HG02642 (cell line): Measurements from ENCODE around the gene ZNF18.
"Not testable (repeated sequence)": the region's sequence is repeated elsewhere in the genome, so short reads cannot be mapped to it uniquely, and the experiment has no call there.

Experiments
- ATAC-seq: cut with Tn5 transposase; IDR thresholded peaks from one replicate; pipeline ENCODE4 v1.9.1; 2021; ENCODE audit warnings: mild to moderate bottlenecking; ENCODE audit not compliant: unreplicated experiment, poor library complexity

ZNF18 gene

DNA sequence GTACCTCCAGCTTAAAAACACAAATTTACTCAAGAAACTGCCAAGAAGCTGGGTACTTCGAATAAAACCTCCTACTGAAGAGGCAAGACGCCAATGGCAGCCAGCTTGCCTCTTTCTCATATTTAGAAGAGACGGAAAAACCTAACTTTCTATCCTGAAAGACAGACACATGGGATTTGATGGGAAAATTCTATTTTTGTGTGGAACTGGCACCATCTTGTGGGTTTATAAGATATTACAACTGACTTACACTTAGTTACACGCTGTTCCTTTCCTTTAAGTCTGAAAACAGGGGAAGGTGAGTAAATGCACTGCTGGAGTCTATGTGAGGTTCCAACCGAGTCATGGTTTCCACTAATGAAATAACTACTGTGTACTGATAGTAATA, 10.3 kb downstream of the ZNF18 start:
- ATAC-seq = no peak

DNA sequence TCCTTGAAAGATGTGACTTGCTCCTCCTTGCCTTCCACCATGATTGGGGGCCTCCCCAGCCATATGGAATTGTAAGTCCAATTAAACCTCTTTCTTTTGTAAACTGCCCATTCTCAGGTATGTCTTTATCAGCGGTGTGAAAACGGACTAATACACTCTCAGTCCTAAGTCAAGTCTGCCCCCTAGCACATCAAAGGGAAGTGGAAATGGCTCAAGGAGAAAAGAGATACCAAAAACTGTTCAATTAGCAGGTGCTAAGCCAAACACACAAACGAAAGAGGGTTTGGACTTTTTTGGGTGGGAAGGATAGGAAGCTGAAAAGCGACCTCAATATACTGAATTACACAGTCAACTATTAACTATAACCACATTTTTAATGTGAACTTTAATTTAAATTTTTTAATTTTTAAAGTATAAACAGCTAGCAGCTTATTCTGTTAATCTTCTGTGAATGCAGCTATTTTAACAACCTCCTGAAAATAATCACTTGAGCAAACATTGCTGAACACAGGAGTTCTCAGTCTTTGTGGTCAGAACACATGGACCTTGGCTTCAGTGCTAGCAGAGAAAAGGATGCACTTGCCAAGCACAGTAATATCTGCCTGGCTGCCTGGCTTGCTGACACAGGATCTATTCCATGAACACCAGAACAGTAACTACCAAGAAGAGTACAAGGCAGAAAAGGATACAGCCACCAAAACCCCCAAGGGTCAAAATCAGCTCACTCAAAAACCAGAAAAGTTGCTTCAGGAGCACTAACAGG, 10.9 kb downstream of the ZNF18 start:
- ATAC-seq = no peak

DNA sequence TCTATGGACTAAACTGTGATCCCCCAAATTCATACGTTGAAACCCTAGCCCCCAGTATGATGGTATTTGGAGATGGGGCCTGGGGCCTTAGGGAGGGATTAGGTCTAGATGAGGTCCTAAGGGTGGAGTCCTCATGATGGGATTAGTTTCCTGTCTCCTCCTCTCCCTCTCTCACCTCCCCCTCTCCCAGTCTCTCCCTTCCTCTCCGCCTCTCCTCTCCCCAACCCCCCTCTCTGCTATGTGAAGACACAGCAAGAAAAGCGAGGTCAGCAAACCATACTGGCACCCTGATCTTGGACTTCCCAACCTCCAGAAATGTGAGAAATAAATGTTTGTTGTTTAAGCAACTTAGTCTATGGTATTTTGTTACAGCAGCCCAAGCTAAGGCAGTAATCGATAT, 15.4 kb downstream of the ZNF18 start:
- no peak for ATAC-seq

DNA sequence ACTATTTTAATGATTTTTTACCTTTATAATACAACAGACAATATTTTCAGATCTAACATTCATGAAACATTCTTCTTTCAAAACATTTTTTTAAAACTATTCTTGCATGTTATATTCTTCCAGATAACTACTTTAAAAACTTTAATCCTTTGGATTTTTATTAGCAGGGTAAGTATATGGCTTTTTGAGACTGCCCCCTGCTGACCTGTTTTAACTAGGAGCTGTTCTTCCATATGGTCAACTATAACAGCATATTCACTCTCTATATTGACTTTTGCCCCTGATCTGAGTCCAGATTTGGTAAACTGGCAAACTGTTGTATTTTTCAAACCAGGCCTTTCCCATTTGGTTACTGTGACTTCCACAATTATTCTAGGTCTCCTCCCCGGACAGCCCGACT, 16.5 kb downstream of the ZNF18 start:
- no peak for ATAC-seq

DNA sequence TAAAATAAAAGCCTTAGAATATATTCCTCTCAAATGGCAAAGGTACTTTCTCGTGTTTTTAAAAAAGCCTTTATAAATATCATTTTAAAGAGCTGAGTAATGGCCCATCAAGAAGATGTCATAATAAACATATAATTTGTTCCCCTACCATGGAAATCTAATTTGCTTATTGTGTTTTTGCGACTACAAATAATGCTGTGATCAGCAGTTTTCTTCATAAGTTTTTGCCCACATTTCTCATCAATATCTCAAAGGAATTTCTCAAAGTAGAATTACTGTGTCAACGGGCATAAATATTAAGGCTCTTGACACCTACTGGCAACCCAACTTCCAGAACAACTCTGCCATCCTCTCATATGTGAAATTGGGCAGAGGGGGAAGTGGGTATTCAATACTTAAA, 17.5 kb downstream of the ZNF18 start:
- ATAC-seq = no peak

DNA sequence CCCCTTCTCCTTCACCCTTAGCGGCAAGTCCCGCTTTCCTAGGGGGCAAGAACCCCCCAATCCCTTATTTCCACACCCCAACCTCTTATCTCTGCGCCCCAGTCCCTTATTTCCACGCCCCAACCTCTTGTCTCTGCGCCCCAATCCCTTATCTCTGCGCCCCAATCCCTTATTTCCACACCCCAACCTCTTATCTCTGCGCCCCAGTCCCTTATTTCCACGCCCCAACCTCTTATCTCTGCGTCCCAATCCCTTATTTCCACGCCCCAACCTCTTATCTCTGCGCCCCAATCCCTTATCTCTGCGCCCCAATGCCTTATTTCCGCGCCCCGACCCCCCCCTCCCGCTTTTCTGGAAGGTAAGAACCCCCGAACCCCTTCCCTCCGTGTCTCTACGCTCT, 24.5 kb downstream of the ZNF18 start:
- ATAC-seq = not testable (repeated sequence)

DNA sequence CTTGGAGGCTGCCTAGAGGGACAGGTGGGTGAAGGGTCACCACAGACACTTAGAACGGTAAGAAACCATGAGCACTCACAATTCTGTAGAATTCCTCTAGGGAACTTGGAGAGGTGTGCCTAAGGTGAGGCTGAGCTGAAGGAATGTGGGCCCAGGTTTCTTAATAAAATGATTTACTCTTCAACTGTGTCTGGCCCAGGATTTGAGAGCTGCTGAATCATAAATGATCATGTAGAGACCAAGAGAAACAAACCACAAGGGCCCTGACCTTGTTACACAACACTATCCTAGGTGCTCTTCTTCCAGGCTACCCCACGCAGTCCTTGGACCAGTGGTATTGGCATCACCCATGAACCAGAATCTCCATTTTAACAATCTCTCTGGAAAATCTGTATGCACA, 27.7 kb downstream of the ZNF18 start:
- ATAC-seq = no peak

DNA sequence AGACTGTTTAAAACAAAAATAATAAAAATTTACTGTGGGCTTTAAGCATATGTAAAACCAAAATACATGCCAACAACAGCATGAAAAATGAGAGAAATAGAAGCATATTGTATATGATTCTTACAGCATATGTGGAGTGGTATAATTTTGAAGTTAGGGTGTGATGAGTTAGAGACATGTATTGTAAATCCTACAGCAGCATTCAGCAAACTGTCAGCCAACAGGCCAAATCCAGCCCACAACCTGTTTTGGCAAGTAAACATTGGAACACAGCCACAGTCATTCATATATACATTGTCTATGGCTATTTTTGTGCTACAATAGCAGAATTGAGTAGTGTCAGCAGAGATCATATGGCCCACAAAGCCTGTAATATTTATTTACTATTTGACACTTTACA, 42.3 kb downstream of the ZNF18 start:
- ATAC-seq = no peak

DNA sequence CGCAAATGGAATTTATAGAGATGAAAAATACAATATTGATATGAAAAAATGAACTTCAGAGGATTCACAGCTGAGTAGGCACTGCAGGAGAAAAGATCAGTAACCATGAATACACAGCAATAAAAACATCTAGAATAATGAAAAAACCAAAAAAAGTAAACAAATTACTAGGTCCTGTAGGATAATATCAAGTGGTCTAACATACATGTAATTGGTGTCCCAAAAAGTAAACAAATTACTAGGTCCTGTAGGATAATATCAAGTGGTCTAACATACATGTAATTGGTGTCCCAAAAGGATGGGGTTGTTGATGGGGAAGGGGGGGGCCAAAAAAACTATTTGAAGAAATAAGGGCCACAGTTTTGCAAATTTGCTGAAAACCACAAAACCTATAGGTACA, 43.4 kb downstream of the ZNF18 start:
- ATAC-seq = no peak

DNA sequence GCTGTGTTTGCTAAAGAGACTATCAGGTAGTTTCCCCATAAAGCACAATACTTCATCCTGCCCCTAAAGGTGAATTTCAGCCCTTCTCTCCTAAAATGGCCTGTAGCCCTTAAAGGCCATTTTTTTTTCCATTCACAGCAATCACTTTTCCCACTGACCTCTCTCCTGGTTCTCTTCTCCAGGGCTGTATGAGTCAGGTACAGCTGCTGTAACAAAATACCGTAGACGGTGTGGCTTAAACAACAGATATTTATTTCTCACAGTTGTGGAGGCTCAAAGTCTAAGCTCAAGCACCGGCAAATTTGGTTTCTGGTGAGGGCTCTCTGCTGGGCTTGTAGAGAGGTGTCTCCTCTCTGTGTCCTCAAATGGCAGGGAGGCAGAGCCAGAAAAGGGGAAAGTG, 44.7 kb downstream of the ZNF18 start:
- no peak for ATAC-seq

DNA sequence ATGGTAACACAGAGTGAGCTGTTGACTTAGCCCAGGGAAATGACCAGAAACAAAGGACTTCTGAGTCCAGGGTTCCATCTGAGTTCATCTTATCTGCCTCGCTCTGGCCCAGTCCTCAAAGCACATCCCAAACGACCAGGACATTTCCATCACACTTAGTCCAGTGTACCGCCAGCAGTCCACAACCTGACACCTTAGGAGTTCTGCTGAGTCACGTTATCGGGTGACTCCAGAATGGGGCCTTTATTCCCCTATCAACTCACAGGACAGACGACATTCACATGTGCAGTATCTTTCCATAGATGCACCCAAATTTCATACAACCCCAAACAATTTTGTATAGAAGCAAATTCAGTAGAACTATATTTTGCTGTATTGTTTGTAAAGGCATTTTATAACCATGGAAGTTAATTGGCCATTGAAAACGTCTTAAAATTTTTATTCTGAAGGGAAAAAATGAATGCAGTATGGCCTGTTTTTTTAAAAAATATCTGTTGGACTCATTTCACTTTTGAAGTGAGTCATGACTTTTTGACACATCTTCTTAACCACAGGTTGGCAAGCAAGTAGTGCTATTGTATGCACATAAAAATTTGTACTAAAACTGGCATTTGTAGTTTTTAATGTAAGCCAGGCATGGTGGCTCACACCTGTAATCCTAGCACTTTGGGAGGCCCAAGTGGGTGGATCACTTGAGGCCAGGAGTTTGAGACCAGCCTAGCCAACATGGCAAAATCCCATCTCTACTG, 46.3 kb downstream of the ZNF18 start:
- no peak for ATAC-seq

DNA sequence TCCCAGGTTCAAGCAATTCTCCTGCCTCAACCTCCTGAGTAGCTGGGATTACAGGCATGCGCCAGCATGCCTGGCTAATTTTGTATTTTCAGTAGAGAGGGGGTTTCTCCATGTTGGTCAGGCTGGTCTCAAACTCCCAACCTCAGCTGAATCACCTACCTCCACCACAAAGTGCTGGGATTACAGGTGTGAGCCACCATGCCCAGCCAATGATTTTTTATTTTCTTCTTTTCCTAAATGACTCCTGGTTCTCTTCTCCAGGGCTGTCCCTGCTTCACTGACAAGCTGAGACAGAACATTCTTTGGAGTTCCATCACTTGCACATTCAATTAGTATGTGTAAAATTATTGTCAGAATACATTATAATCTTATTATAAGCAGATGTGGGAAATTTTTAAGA, 47.7 kb downstream of the ZNF18 start:
- not testable (repeated sequence) for ATAC-seq

DNA sequence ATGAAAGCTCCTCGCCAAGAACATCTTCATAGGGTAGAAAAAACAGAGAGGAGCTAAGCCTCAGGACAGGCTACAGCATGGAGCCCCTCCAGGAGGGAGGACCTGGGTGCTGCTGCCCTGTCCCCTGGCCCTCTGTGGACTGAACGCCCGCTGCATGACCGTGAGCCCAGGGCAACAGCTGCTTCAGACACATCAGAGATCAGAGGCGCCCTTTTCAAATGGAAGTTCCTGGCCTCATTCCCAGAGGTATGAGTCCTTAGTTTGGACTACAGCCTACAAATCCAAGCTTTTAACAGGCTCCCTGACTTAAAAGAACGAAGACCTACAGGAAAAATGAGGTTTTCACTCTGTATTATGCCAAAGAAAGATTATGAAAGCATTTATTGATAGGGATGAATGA, 48.5 kb downstream of the ZNF18 start:
- no peak for ATAC-seq

DNA sequence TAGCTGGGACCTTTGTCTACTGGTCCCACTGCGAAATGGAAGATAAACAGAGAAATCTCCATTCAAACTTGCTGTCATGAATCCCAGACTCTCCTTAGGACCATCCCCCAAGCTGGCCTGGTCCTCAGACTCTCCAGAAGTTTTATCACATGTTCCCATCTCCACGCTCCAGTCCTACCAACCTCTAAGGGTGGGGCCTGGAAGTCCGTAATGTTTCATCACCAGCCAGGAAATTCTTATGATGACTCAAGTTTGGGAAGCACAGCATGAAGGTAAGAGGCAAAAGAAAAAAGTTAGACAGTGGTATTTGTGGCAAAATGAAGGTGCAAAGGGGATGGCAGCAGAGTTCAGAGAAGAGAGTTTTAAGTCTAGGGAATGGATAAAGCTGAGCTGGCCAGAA, 52.7 kb downstream of the ZNF18 start:
- no peak for ATAC-seq

DNA sequence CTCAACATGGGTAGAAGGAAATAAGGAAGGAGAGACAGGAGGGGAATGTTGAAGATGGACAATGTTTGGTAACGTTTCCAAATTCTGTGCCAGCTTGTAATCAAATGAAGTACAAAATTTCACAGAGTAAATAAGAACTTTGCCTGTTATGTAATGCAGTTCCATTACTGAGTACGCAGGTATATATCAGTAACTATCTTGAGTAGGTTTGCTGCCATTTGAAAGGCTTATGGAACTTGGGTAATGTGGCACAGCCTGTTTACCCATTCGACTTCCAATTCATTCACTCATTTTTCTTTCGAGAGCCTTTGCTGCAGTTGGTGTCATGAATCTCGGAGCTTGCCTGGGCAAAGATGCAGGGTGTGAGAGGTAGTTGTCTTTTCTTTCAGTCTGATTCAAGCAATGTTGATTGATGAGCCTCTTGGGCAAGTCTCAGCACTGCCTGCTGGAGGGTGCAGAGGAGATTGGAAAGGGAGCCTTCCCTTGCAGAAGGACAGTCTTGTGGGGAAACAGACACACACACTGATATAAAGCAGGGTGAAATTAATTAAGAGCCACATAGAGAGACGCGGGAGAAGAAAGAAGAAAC, 53.4 kb downstream of the ZNF18 start:
- no peak for ATAC-seq

DNA sequence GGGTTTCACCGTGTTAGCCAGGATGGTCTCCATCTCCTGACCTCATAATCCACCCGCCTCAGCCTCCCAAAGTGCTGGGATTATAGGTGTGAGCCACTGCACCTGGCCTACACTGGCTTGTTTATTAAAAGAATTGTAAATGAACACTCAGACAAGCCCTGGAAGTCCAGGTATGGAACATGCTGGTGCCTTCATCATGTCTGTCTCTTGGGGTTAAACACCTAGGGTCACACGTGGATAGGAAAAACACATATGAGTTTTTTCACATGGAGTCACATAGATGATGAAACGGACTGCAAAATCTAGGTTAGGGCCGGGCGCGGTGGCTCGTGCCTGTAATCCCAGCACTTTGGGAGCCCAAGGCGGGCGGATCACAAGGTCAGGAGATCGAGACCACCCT, 54.2 kb downstream of the ZNF18 start:
- not testable (repeated sequence) for ATAC-seq

DNA sequence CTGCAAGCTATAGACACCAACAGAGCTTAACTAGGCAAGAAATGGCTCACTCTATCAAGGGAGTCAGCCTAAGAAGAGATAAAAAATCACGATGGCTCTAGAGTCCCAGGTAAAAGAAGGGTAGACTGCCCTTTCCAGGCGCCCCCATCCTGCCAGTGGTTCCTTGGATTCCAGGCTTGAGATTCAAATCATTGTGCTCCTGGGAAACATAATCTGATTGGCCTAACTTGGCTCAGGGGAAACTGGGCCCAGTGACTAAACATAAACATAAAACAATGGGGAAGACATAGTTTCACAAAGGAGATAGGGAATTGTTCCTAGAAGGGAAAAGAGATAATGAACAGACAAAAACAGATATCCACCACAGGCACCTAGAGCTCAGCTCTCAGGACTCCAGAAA, 56.4 kb downstream of the ZNF18 start:
- ATAC-seq = no peak

DNA sequence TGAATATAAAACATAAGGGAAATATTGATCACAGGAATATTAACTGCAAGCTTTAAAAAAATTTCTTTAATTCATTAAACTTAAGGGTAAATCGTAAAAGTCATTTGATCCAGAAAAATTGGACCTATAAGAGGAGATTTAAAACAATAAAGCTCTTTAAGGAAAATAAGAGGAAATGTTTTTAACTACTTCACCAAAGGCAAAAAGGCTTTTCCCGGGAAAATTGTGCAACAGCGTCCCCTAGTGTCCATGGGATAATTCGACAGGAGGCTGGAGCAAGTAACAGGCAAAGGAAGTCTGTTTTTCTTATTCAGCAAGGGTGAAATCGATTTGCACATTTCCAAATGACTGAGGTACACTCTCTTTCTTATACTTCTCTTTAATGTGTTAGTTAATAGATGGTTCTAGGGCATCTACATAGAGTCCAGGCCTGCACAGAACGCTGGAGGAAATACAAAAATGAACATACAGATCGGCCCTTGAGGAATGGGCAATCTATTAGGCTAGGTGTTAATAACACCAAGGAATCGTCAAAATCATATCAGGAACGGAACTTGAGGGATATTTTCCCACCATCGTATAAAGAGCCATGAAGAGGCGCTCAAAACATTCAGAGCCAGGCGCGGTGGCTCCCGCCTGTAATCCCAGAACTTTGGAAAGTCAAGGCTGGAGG, 61.4 kb downstream of the ZNF18 start:
- no peak for ATAC-seq

DNA sequence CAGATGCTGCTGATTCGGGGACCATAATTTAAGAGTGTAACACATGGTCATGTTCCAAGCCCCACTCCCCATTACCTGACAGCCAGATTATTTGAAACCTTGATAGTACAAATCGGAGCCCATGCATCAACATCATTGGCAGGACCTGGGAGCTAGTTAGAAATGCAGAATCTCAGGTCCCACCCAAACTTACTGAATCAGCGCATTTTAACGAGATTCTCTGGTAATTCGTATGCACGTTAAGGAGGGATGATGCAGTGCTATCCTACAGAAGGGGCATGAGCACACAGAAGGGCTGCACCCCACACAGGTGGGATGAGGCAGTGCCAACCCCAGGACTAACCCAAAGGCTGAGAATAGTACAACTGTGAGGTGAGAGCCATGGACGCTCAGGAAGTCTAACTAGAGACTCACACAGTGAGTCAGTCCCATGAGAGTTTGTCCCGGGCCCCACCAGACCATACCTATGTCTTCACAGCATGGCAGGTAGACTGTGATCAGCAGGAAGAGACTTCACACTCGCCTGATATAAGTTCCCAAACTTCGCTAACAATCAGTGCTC, 64.9 kb downstream of the ZNF18 start:
- ATAC-seq = no peak

DNA sequence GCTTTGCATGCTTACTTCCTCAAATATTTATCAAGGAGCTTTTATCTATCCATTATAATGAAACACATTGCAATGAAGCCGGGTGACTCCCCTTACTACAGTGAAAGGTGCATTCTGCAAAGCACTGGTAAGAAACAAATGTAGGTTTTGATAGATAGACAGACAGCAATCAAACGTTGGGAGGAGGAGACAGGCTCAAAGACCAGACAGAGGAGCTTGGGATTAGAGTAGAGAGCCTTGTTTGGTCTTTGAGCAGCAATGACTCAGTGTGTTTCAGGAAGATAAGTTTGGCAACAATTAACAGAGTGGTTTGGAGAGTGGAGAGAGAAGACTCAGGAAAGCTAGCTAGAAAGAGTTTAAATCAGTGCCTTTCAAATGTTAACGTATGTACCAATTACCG, 68.8 kb downstream of the ZNF18 start:
- ATAC-seq = no peak
